Tibial nerve (tissue), 4 donors: Measurements from ENCODE around the gene FANCI. TPM values are rescaled to one million over a fixed set of nuclear protein-coding genes. Genes with fewer than 3 reads are reported as not detected.

Experiments used
- DNase-seq, 2 donors: peaks; one replicate each; pipeline ENCODE4 v3.0.0-alpha.2; 2019; ENCODE audit warnings: low spot score in 2 of 2
- H3K27ac ChIP-seq, 4 donors: fragments of 200-600 bp; sonication (generic) in 3 of 4; one replicate each; pipeline ENCODE4 v1.5.1; 2017 to 2019; ENCODE audit warnings: mild to moderate bottlenecking in 1 of 4
- H3K27me3 ChIP-seq, 2 donors: fragments of 200-600 bp; sonication (generic) in 1 of 2; one replicate each; pipeline versions ENCODE4 v1.5.1 to v1.6.0; 2017 to 2019
- H3K36me3 ChIP-seq, 3 donors: fragments of 200-600 bp; sonication (generic); one replicate each; pipeline ENCODE4 v1.5.1; 2018 to 2019
- H3K4me1 ChIP-seq, 4 donors: fragments of 200-600 bp; sonication (generic) in 3 of 4; one replicate each; pipeline ENCODE4 v1.5.1; 2017 to 2019
- H3K4me3 ChIP-seq, 4 donors: fragments of 200-600 bp; sonication (generic) in 3 of 4; one replicate each; pipeline ENCODE4 v1.5.1; 2017 to 2019; ENCODE audit warnings: mild to moderate bottlenecking in 1 of 4, moderate library complexity in 1 of 4
- H3K9me3 ChIP-seq, 4 donors: fragments of 200-600 bp; sonication (generic) in 3 of 4; one replicate each; pipeline ENCODE4 v1.5.1; 2017 to 2019
- CTCF ChIP-seq, 5 experiments: fragments of 200-600 bp in 3 of 5; fragments of 450-650 bp in 2 of 5; sonication (generic) in 3 of 5; IDR thresholded peaks; one replicate each; pipeline ENCODE4 v1.5.1; 2016 to 2019; ENCODE audit warnings: antibody characterized with exemption in 5 of 5, mild to moderate bottlenecking in 3 of 5, moderate library complexity in 2 of 5
- EP300 ChIP-seq, 2 donors: sonication (generic); formaldehyde crosslinking; IDR thresholded peaks; one replicate each; pipeline ENCODE4 v1.6.1; 2017; ENCODE audit warnings: antibody characterized with exemption in 2 of 2, mild to moderate bottlenecking in 1 of 2
- POLR2A ChIP-seq, 2 donors: fragments of 450-650 bp; IDR thresholded peaks; one replicate each; pipeline ENCODE4 v1.6.1; 2017; ENCODE audit warnings: antibody characterized with exemption in 2 of 2, mild to moderate bottlenecking in 2 of 2, moderate library complexity in 2 of 2
- WGBS, 2 donors: methylation state at CpG; one replicate each; pipeline ENCODE4 v1.1.5; 2018; 5-methylcytosine and 5-hydroxymethylcytosine counted together
- total RNA-seq, 4 donors: library from RNA; depleted of rRNA; stranded (reverse); fragments of >200 nt; gene quantifications; one replicate each; pipeline ENCODE4 v1.1.0, GENCODE V29; 2016

FANCI gene
- total RNA-seq, 4 donors from 2014 or later: 2.7 to 8.7 (median 5.1) TPM

GRCh38 chr15:89201465-89202005 lies 42.2 kb upstream of the FANCI start:
- Histone ChIP-seq H3K27ac (peak overlapping the region in 2 of 4 donors; percentile 89 to 92), H3K36me3 (no peaks in the 10 kb centered on the region), H3K4me1 (peaks cover 0 to 50% (median 23%) of the 10 kb centered on the region in 4 donors), H3K4me3 (no peak overlapping the region), H3K27me3 (no peaks in the 10 kb centered on the region), H3K9me3 (no peaks in the 10 kb centered on the region)
- no peak for DNase-seq
- TF ChIP-seq POLR2A (IDR thresholded peaks at IDR 0.05) (no peak), CTCF (IDR thresholded peaks at IDR 0.05) (no peak), EP300 (IDR thresholded peaks at IDR 0.05) (no peak)
- WGBS, 2 donors: 82 to 86% methylated on average over 20 of the region's 20 CpGs

GRCh38 chr15:89203705-89204273 lies 40.0 kb upstream of the FANCI start:
- peak overlapping the region in 2 of 4 donors; percentile 21 to 92 for H3K27ac ChIP-seq
- no peaks in the 10 kb centered on the region for H3K27me3 ChIP-seq
- no peaks in the 10 kb centered on the region for H3K36me3 ChIP-seq
- 59 to 60% methylated on average over 2 of the region's 2 CpGs for WGBS, 2 donors
- no peaks in the 10 kb centered on the region for H3K9me3 ChIP-seq
- DNase-seq: no peak
- H3K4me3 ChIP-seq: no peak overlapping the region
- no peak for TF ChIP-seq EP300 (IDR thresholded peaks at IDR 0.05)
- no peak for TF ChIP-seq CTCF (IDR thresholded peaks at IDR 0.05)
- TF ChIP-seq POLR2A (IDR thresholded peaks at IDR 0.05): no peak
- peaks cover 0 to 37% (median 15%) of the 10 kb centered on the region in 4 donors for H3K4me1 ChIP-seq

- Histone ChIP-seq H3K4me1 (peaks cover 0 to 14% (median 3%) of the 10 kb centered on the region in 4 donors), H3K9me3 (no peaks in the 10 kb centered on the region), H3K4me3 (no peak overlapping the region), H3K36me3 (no peaks in the 10 kb centered on the region), H3K27me3 (no peaks in the 10 kb centered on the region), H3K27ac (no peak overlapping the region)
- no peak for DNase-seq
- WGBS, 2 donors: 69 to 70% methylated on average over 14 of the region's 14 CpGs
- no peak for TF ChIP-seq EP300 (IDR thresholded peaks at IDR 0.05)
- TF ChIP-seq POLR2A (IDR thresholded peaks at IDR 0.05): no peak
- no peak for TF ChIP-seq CTCF (IDR thresholded peaks at IDR 0.05)
These were observed 37.7 kb upstream of the FANCI start for GRCh38 chr15:89205991-89206585.

- no peak overlapping the region for H3K27ac ChIP-seq
- H3K36me3 ChIP-seq: no peaks in the 10 kb centered on the region
- peak overlapping the region in 2 of 4 donors; percentile 23 to 31 for H3K4me3 ChIP-seq
- H3K9me3 ChIP-seq: no peaks in the 10 kb centered on the region
- no peaks in the 10 kb centered on the region for H3K27me3 ChIP-seq
- peaks cover 0 to 8% (median under 1%) of the 10 kb centered on the region in 4 donors for H3K4me1 ChIP-seq
- TF ChIP-seq POLR2A (IDR thresholded peaks at IDR 0.05) (no peak), EP300 (IDR thresholded peaks at IDR 0.05) (no peak), CTCF (IDR thresholded peaks at IDR 0.05) (peak; percentile 93 to 98 (median 96))
- 1 to 2% methylated on average over 14 of the region's 14 CpGs for WGBS, 2 donors
- peak; percentile 61 to 76 for DNase-seq
These were observed 36.9 kb upstream of the FANCI start for GRCh38 chr15:89206908-89207331.

- no peaks in the 10 kb centered on the region for H3K9me3 ChIP-seq
- no peak overlapping the region for H3K27ac ChIP-seq
- no peaks in the 10 kb centered on the region for H3K36me3 ChIP-seq
- no peak for DNase-seq
- no peaks in the 10 kb centered on the region for H3K27me3 ChIP-seq
- no peak for TF ChIP-seq EP300 (IDR thresholded peaks at IDR 0.05)
- no peak for TF ChIP-seq CTCF (IDR thresholded peaks at IDR 0.05)
- TF ChIP-seq POLR2A (IDR thresholded peaks at IDR 0.05): no peak
- H3K4me1 ChIP-seq: peaks cover 0 to 8% (median 0%) of the 10 kb centered on the region in 4 donors
- no peak overlapping the region for H3K4me3 ChIP-seq
These were observed 35.5 kb upstream of the FANCI start for GRCh38 chr15:89208256-89208655.
